H1 (cell line): ENCODE results near the gene KCNG3. TPM values are rescaled to one million over a fixed set of nuclear protein-coding genes. Genes with fewer than 3 reads are reported as not detected.

ENCODE experiments used
- NANOG ChIP-seq: IDR thresholded peaks from 2 replicates; pipeline ENCODE4 v1.6.1; 2011; ENCODE audit warnings: low read length, low read depth, mild to moderate bottlenecking, inconsistent platforms; ENCODE audit not compliant: insufficient read depth, poor library complexity, severe bottlenecking
- RAD21 ChIP-seq, 2 experiments: IDR thresholded peaks in 1 of 2; conservative IDR thresholded peaks in 1 of 2; 2 replicates each; pipeline ENCODE4 v1.6.1; 2011; ENCODE audit warnings: low read depth in 2 of 2, low read length in 2 of 2, improper control_type of control experiment in 1 of 2, inconsistent platforms in 1 of 2, mild to moderate bottlenecking in 1 of 2, moderate library complexity in 1 of 2
- SIN3A ChIP-seq, 2 experiments: IDR thresholded peaks in 1 of 2; conservative IDR thresholded peaks in 1 of 2; 2 replicates each; pipeline ENCODE4 v1.6.1; 2011 to 2012; ENCODE audit warnings: low read length in 2 of 2, improper control_type of control experiment in 1 of 2, low read depth in 1 of 2, mild to moderate bottlenecking in 1 of 2
- SP2 ChIP-seq: IDR thresholded peaks from 2 replicates; pipeline ENCODE4 v1.6.1; 2012; ENCODE audit warnings: mild to moderate bottlenecking, low read length, inconsistent platforms
- polyA plus RNA-seq, 7 experiments: library from polyadenylated mRNA; depleted of rRNA in 3 of 7; stranded (reverse) in 5 of 7; unstranded in 2 of 7; fragments of >200 nt in 5 of 7; fragments of 200-250 nt in 2 of 7; gene quantifications; 1 replicate in 5 of 7; 2 replicates in 1 of 7; 4 replicates in 1 of 7; pipeline versions ENCODE4 v1.2.1 to v1.2.3, GENCODE V29; 2011 to 2013; ENCODE audit warnings: missing spikeins in 2 of 7, mixed read lengths in 2 of 7
- total RNA-seq: library from RNA; stranded (reverse); fragmentation: NEBNext Ultra II Directional; extraction: Animal tissue kit (Norgen Biotek cat#: 25700); gene quantifications from 2 replicates; pipeline ENCODE4 v1.2.1, GENCODE V29; 2021
- TF ChIP-seq, protein P1 (sequence below): IDR thresholded peaks from 2 replicates; pipeline ENCODE4 v1.6.1; 2012; ENCODE audit warnings: low read length, inconsistent platforms

KCNG3 gene
- total and polyA plus RNA-seq, 2 of the 8 experiments (the other 6 are each of a cell fraction or from before 2014, with no cell fraction given): 8.1 to 21.3 TPM

DNA sequence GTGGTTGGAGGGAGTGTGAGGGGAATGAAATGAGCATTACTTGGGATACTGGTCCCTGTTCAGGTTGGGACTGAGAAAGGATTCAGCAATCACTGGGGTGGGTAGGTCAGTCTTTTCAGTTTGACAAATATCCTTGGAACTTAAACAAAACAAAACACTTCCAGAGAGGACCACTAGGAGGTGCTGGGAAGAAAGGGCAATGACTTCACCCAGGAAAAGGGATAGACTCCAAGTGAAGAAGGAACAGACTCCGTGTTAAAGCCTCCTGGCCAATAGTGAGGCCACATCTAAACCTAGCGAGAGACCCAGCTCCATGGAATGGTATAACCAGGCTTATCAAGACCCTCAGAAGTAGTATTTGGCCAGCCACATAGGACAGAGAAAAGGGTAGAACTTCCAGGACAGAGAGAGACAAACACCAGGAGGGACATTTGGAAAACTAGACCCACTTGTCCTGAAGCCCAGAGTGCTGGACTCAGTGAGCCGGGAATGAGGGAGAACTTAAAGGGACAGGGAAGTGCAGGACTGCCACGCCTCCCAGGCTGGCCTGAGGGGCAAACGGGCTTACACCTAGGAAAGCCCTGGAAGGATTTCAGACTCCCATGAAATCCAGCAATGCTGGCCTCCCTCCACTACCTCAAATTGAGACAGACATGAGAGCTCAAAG lies 19.6 kb upstream of the KCNG3 start (continued):
- TF ChIP-seq, protein P1, sequence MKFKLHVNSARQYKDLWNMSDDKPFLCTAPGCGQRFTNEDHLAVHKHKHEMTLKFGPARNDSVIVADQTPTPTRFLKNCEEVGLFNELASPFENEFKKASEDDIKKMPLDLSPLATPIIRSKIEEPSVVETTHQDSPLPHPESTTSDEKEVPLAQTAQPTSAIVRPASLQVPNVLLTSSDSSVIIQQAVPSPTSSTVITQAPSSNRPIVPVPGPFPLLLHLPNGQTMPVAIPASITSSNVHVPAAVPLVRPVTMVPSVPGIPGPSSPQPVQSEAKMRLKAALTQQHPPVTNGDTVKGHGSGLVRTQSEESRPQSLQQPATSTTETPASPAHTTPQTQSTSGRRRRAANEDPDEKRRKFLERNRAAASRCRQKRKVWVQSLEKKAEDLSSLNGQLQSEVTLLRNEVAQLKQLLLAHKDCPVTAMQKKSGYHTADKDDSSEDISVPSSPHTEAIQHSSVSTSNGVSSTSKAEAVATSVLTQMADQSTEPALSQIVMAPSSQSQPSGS: peak; percentile 78
- TF ChIP-seq RAD21 (IDR thresholded peaks at IDR 0.05 in 1 of 2, conservative IDR thresholded peaks at IDR 0.05 in 1 of 2; ENCODE audit: low read depth in 2 of 2, low read length in 2 of 2): peak; percentile 79 to 86
- TF ChIP-seq SIN3A (conservative IDR thresholded peaks at IDR 0.05 in 1 of 2, IDR thresholded peaks at IDR 0.05 in 1 of 2; ENCODE audit: low read depth in 1 of 2, low read length in 2 of 2): no peak
- TF ChIP-seq SP2: no peak
- TF ChIP-seq NANOG: no peak
